Glutamatergic neuron (in vitro differentiated cells): Measurements from ENCODE around the gene ARHGAP45. TPM values are rescaled to one million over a fixed set of nuclear protein-coding genes. Genes with fewer than 3 reads are reported as not detected.

ENCODE experiments used
- DNase-seq: peaks from one replicate; pipeline ENCODE4 v3.0.0; 2022
- H3K27ac Mint-ChIP-seq: one replicate; pipeline ENCODE4 v1.8.0; 2020; ENCODE audit warnings: mild to moderate bottlenecking, mixed read lengths, inconsistent platforms; ENCODE audit not compliant: unreplicated experiment
- H3K27me3 Mint-ChIP-seq: one replicate; pipeline ENCODE4 v1.8.0; 2020; ENCODE audit warnings: mild to moderate bottlenecking, moderate library complexity, mixed read lengths, inconsistent platforms; ENCODE audit not compliant: unreplicated experiment
- H3K36me3 Mint-ChIP-seq: one replicate; pipeline ENCODE4 v1.8.0; 2020; ENCODE audit warnings: mild to moderate bottlenecking, mixed read lengths, inconsistent platforms; ENCODE audit not compliant: unreplicated experiment
- H3K4me1 Mint-ChIP-seq: one replicate; pipeline ENCODE4 v1.8.0; 2020; ENCODE audit warnings: mild to moderate bottlenecking, low read depth, mixed read lengths, inconsistent platforms; ENCODE audit not compliant: unreplicated experiment
- H3K4me3 Mint-ChIP-seq: one replicate; pipeline ENCODE4 v1.8.0; 2020; ENCODE audit warnings: mild to moderate bottlenecking, mixed read lengths, inconsistent platforms; ENCODE audit not compliant: unreplicated experiment
- H3K9me3 Mint-ChIP-seq: one replicate; pipeline ENCODE4 v1.8.0; 2020; ENCODE audit warnings: mild to moderate bottlenecking, moderate library complexity, mixed read lengths, inconsistent platforms; ENCODE audit not compliant: unreplicated experiment
- CTCF ChIP-seq: fragments of 200-600 bp; sonication (generic); IDR thresholded peaks from one replicate; pipeline ENCODE4 v1.5.0; 2021; ENCODE audit not compliant: partially characterized antibody, unreplicated experiment
- long read RNA-seq: library from polyadenylated mRNA; unstranded; transcript quantifications from one replicate; pipeline ENCODE4 v2.0.0, GENCODE V29; 2020; ENCODE audit not compliant: unreplicated experiment
- total RNA-seq: library from RNA; stranded (reverse); fragmentation: NEBNext Ultra II Directional; extraction: Animal tissue kit (Norgen Biotek cat#: 25700); gene quantifications from one replicate; pipeline ENCODE4 v1.2.1, GENCODE V29; 2021; ENCODE audit not compliant: unreplicated experiment

ARHGAP45 gene
- total RNA-seq = 1.7 TPM
- long read RNA-seq, partial matches to known transcripts = 0 of 1 reads
- long read RNA-seq, other reads (novel, unspliced or antisense) = 1 of 1 reads

- Mint-ChIP-seq H3K27ac (no peak within 1 kb of the TSS), H3K27me3 (peaks cover 7% of the 10 kb centered on the region), H3K36me3 (peaks cover 3% of the 10 kb centered on the region), H3K4me3 (no peak within 1 kb of the TSS), H3K9me3 (peaks cover 5% of the 10 kb centered on the region), H3K4me1 (peaks cover 2% of the 10 kb centered on the region)
- DNase-seq = no peak
- no peak for TF ChIP-seq CTCF
Observed at GRCh38 chr19:1066748-1067340, at the start of gene ARHGAP45. Gene ARHGAP45, plus strand, starts transcription at chr19:1067167. Its CDS starts 239 bp downstream, at chr19:1067406.

GRCh38 chr19:1017906-1018305 is 49.1 kb upstream of the ARHGAP45 start:
- TF ChIP-seq CTCF = no peak
- peak overlapping the region; percentile 59 for H3K27ac Mint-ChIP-seq

GRCh38 chr19:1018393-1018792 is 48.6 kb upstream of the ARHGAP45 start:
- H3K27me3 Mint-ChIP-seq = peaks cover 13% of the 10 kb centered on the region
- H3K9me3 Mint-ChIP-seq = peaks cover 7% of the 10 kb centered on the region
- H3K4me1 Mint-ChIP-seq = peaks cover 7% of the 10 kb centered on the region
- no peak overlapping the region for H3K27ac Mint-ChIP-seq
- no peak overlapping the region for H3K4me3 Mint-ChIP-seq
- no peak for TF ChIP-seq CTCF
- no peaks in the 10 kb centered on the region for H3K36me3 Mint-ChIP-seq
- DNase-seq = no peak

More at GRCh38 chr19:1017906-1018305, 49.1 kb upstream of the ARHGAP45 start:
- no peak for DNase-seq
- Mint-ChIP-seq H3K36me3 (no peaks in the 10 kb centered on the region), H3K27me3 (peaks cover 13% of the 10 kb centered on the region), H3K4me3 (no peak overlapping the region), H3K9me3 (peaks cover 7% of the 10 kb centered on the region), H3K4me1 (peaks cover 7% of the 10 kb centered on the region)

GRCh38 chr19:1018932-1019615 is 47.9 kb upstream of the ARHGAP45 start:
- H3K27me3 Mint-ChIP-seq = peaks cover 13% of the 10 kb centered on the region
- H3K27ac Mint-ChIP-seq = no peak overlapping the region
- H3K36me3 Mint-ChIP-seq = no peaks in the 10 kb centered on the region
- H3K4me1 Mint-ChIP-seq = peaks cover 7% of the 10 kb centered on the region
- TF ChIP-seq CTCF = no peak
- peak overlapping the region; percentile 93 for H3K4me3 Mint-ChIP-seq
- DNase-seq = no peak
- peaks cover 7% of the 10 kb centered on the region for H3K9me3 Mint-ChIP-seq

- peak overlapping the region; percentile 93 for H3K4me3 Mint-ChIP-seq
- H3K36me3 Mint-ChIP-seq = no peaks in the 10 kb centered on the region
- H3K27me3 Mint-ChIP-seq = peaks cover 13% of the 10 kb centered on the region
- peaks cover 7% of the 10 kb centered on the region for H3K4me1 Mint-ChIP-seq
- H3K9me3 Mint-ChIP-seq = peaks cover 7% of the 10 kb centered on the region
- TF ChIP-seq CTCF = no peak
- no peak for DNase-seq
- no peak overlapping the region for H3K27ac Mint-ChIP-seq
Observed at GRCh38 chr19:1019616-1019961, 47.4 kb upstream of the ARHGAP45 start.
